ENCODE measurements around the gene FNDC10.
"Not testable (repeated sequence)": the region's sequence is repeated elsewhere in the genome, so short reads cannot be mapped to it uniquely, and the experiment has no call there.

FNDC10 gene

GRCh38 chr1:1599030-1599934 lies 653 bp downstream of the FNDC10 start:
- DNase-seq (ENCODE audit: low spot score), result no peak

GRCh38 chr1:1598720-1599029 lies 1.3 kb downstream of the FNDC10 start:
- DNase-seq (ENCODE audit: low spot score), result no peak

GRCh38 chr1:1598051-1598719 lies 1.8 kb downstream of the FNDC10 start:
- no peak for DNase-seq (ENCODE audit: low spot score)

GRCh38 chr1:1597275-1597930 lies 2.5 kb downstream of the FNDC10 start:
- no peak for DNase-seq (ENCODE audit: low spot score)

- no peak for DNase-seq (ENCODE audit: low spot score)
These were observed 3.3 kb downstream of the FNDC10 start for GRCh38 chr1:1596493-1597274.

- not testable (repeated sequence) for DNase-seq (ENCODE audit: low spot score)
These were observed 4.6 kb downstream of the FNDC10 start for GRCh38 chr1:1595341-1595740.

- DNase-seq (ENCODE audit: low spot score), result no peak
These were observed 5.2 kb downstream of the FNDC10 start for GRCh38 chr1:1594602-1595260.

GRCh38 chr1:1593834-1594601 lies 5.9 kb downstream of the FNDC10 start:
- no peak for DNase-seq (ENCODE audit: low spot score)

GRCh38 chr1:1591452-1591851 lies 8.5 kb downstream of the FNDC10 start:
- no peak for DNase-seq (ENCODE audit: low spot score)

GRCh38 chr1:1583347-1584010 lies 16.5 kb downstream of the FNDC10 start:
- DNase-seq (ENCODE audit: low spot score), result no peak

- DNase-seq (ENCODE audit: low spot score), result no peak
These were observed 17.2 kb downstream of the FNDC10 start for GRCh38 chr1:1582585-1583346.

- DNase-seq (ENCODE audit: low spot score), result no peak
These were observed 21.5 kb downstream of the FNDC10 start for GRCh38 chr1:1578371-1578940.

- no peak for DNase-seq (ENCODE audit: low spot score)
These were observed 22.4 kb downstream of the FNDC10 start for GRCh38 chr1:1577367-1578011.

- peak; percentile 94 for DNase-seq (ENCODE audit: low spot score)
These were observed 25.0 kb downstream of the FNDC10 start, which contains the start of gene SSU72 for GRCh38 chr1:1574721-1575537. Gene SSU72, minus strand, starts transcription at chr1:1574863. Its CDS starts 306 bp downstream, at chr1:1574557.

- DNase-seq (ENCODE audit: low spot score), result peak; percentile 78
These were observed 25.9 kb downstream of the FNDC10 start for GRCh38 chr1:1573843-1574720.

- no peak for DNase-seq (ENCODE audit: low spot score)
These were observed 30.6 kb downstream of the FNDC10 start for GRCh38 chr1:1569341-1569740.

GRCh38 chr1:1567891-1568291 lies 32.0 kb downstream of the FNDC10 start:
- DNase-seq (ENCODE audit: low spot score), result no peak
